Ecto neural progenitor cell (in vitro differentiated cells): Measurements from ENCODE around the gene BDH1.
"Not testable (repeated sequence)": the region's sequence is repeated elsewhere in the genome, so short reads cannot be mapped to it uniquely, and the experiment has no call there.

Source experiments
- DNase-seq: peaks from one replicate; pipeline ENCODE4 v3.0.0-alpha.2; 2018; ENCODE audit warnings: low spot score

The BDH1 gene

DNA sequence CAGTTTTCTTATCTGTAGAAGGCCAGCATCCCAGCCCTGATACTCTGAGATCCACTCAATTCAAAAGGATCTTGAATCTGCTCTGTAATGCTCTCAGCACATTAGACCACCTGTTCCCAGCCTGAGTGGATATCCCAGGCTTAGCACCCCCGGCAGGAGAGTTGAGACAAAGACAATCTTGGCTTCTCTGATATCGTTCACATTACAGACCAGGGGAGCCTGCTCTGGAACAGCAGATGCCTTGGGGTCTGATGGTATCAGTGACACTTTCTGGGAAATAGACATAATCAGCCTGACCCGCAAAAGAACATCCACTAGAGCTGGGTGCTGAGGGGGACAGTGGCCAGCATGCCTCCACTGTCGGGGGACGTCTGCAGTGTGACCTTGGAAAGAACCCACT lies 70.6 kb downstream of the BDH1 start:
- no peak for DNase-seq

- DNase-seq: no peak
Observed at GRCh38 chr3:197484204-197484901, 71.4 kb downstream of the BDH1 start.

DNA sequence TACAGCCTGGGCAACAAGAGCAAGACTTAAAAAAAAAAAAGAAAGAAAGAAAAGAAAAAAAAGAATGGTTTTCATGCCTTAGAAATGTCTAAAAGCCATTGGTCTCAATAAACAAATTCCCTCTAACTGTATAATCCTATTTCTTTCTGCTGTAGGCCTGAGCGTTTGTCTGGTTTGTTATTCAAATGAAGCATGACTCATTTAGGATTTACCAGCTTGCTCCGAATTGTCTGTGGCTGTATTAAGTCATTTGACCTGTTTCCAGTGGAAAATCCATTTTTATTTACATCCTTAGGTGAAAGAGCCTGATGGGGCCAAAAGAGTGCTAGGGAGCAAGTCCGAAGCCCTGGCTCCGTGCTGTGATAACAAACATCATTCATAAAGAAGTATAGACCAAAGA lies 73.8 kb downstream of the BDH1 start:
- no peak for DNase-seq

DNA sequence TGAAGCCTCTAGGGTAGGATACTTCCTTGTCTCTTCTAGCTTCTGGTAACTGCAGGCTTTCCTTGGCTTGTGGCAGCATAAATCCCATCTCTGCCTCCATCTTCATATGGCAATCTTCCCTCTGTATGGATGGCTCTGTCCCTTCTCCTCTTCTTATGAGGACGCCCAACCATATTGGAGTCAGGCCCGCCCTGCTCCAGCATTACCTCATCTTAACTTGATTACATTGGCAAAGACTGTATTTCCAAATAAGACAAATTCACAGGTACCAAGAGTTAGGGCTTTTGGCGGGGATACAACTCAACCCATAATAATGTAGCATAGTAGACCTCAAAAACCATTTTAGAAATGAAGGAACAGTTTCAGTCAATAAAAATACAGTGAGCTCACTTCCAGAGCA lies 75.4 kb downstream of the BDH1 start:
- DNase-seq: no peak

DNA sequence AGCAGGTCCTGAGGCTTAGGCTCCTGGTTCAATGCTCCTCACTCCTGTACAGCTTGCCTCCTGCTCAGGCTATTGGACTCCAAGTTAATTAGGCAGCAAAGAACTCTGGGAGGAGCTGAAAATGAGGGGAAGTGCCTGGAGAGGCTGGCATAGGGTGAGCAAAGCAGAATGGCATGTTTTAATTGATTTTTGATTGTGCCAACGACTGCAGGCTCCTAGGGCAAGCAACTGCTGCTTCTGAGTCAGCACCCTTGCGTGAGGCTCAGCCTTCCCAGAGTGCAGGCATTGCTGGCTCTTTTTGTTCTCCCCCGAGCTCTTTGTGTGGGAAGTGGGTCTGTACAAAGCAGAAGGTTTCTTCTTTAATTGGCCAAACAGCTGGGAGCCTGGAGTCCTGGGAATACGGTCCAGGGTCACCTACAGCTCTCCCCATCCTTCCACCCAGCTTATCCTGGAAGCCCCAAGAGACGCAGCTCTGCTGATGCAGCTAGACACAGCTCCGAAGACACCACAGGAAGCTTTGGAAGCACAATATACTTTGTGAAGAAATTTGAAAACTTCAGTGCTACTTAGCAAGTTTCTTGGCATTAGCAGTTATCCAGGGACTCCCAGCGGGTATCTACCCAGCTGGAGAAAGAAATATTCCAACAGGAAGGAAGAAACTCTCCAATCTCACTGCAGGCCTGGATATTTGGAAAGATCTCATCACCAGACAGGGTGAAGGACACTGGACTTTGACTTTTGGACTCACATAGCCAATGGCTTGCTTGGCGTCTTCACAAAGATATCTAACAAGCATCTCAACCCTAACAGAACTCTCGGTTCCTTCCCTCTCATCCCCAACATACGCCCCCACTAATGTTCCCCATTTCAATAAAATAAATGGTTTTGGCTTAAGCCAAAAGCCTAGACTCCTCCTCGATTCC lies 76.8 kb downstream of the BDH1 start:
- DNase-seq: no peak

- DNase-seq: not testable (repeated sequence)
Observed at GRCh38 chr3:197477816-197478215, 78.0 kb downstream of the BDH1 start.

GRCh38 chr3:197475997-197476525 lies 79.7 kb downstream of the BDH1 start:
- DNase-seq: no peak

DNA sequence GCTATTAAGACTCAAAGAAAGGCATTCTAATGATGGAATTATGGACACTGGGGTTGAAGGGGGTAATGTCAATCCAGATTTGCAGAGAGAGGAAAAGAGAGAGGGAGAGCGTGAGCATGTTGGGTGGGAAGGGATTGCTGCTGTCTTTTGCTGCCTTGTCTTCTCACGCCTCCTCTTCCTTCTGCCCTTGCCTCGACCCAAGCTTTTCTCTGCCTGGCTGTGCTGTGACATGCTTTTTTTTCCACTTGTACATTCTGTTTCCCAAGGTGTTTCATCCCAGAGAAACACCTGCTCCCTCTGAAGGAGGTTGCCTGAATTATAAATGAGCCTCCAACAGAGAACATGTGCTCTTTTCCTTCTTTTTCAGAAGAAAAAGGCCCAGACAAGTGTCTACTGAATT lies 80.3 kb downstream of the BDH1 start:
- no peak for DNase-seq

- DNase-seq: no peak
Observed at GRCh38 chr3:197472151-197472550, 83.6 kb downstream of the BDH1 start.

- no peak for DNase-seq
Observed at GRCh38 chr3:197471221-197472010, 84.4 kb downstream of the BDH1 start.

DNA sequence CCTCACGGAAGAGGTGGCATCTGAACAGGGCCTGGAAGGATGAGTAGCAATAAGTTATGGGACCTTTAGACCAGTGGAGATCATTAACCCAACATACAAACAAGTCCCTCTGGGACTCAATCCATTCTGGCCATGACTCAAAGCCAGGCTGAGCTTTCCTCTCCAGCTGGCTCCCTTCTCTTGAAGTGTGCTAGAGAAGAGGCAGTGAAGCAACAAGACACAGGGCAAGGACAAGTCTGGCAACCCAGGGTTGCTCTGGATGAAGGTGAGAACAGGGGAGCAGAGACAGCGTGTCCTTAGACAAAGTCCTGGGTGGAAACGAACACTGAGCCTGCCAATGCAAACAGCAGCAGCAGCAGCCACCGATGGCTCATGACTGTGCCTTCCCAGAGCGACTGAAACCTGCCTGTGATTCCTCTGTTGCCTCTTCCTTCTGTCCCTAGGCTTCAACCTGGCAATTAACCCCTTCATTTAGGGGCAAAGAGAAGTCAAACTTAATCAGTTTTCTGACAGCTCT lies 86.8 kb downstream of the BDH1 start:
- DNase-seq: no peak

GRCh38 chr3:197468167-197468566 lies 87.6 kb downstream of the BDH1 start:
- DNase-seq: no peak

- no peak for DNase-seq
Observed at GRCh38 chr3:197466586-197467399, 89.0 kb downstream of the BDH1 start.

- DNase-seq: no peak
Observed at GRCh38 chr3:197465996-197466549, 89.7 kb downstream of the BDH1 start.

- DNase-seq: no peak
Observed at GRCh38 chr3:197465197-197465995, 90.4 kb downstream of the BDH1 start.

DNA sequence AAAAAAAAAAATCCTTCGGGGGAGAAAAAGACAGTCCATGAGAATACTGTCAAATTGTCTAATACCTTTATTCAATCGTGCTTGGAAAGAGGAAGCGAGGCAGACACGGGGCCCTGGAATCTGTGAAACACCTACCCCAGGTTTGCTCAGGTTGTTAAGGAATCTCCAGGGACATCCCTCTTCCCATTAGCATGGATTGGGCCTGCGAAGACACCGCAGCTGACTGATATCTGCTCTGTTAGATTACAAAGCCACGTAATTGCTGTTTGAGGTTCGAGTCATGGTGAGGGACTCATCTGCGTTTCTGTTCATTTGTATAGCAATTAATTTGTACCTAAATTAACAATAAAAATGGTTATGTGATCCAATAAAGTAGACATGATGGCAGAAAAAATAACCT lies 91.0 kb downstream of the BDH1 start:
- DNase-seq: no peak

GRCh38 chr3:197463279-197463678 lies 92.5 kb downstream of the BDH1 start:
- no peak for DNase-seq

DNA sequence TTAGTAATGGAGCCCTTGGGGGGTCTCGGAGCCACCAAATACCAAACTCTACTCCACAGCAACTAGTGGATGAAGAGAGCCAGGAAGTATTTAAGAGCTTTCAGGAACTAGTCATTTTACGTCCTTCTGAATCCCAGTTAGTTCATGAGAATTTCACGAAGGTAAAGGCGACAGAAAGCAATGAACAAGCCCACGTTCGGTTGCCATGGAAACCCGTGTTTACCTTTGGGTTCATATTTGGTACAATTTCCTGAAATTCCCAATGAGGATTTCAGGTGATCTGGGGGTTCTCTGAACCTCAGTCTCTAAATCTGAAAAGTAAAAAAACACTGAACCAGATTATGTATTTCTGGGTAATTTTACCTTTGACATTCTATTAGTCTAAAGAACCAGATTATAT lies 93.0 kb downstream of the BDH1 start:
- no peak for DNase-seq

GRCh38 chr3:197460639-197461038 lies 95.1 kb downstream of the BDH1 start:
- DNase-seq: no peak

GRCh38 chr3:197460002-197460401 lies 95.8 kb downstream of the BDH1 start:
- no peak for DNase-seq
